PC-3 (cell line): ENCODE data around the gene FAM72C. TPM values are rescaled to one million over a fixed set of nuclear protein-coding genes. Genes with fewer than 3 reads are reported as not detected.
"Not testable (repeated sequence)": the region's sequence is repeated elsewhere in the genome, so short reads cannot be mapped to it uniquely, and the experiment has no call there.

Experiments
- ATAC-seq: fragments of 200-7000 bp; cut with Tn5 transposase; 2 replicates; pipeline ENCODE4 v1.9.1; 2020; ENCODE audit warnings: mild to moderate bottlenecking, moderate library complexity
- BruUV-seq: library from RNA; stranded (reverse); fragments of 400-500 nt; replicated peaks from 2 replicates; lab custom pipeline; 2021; lab: Mats Ljungman, UMichigan
- CTCF ChIA-PET: fragments of 300-600 bp; sonication (Branson Sonifier 250); formaldehyde crosslinking; loops from one replicate; lab custom pipeline; 2022; ENCODE audit warnings: antibody characterized with exemption; lab: Charles Lee
- POLR2A ChIA-PET: fragments of 300-600 bp; sonication (Branson Sonifier 250); formaldehyde crosslinking; loops from one replicate; lab custom pipeline; 2022; ENCODE audit warnings: antibody characterized with exemption; ENCODE audit not compliant: unreplicated experiment; lab: Charles Lee
- DNase-seq: peaks from one replicate; pipeline ENCODE4 v3.0.0-alpha.2; 2015
- H2AFZ ChIP-seq: fragments of 300-600 bp; sonication (generic); 2 replicates; pipeline ENCODE4 v1.6.0; 2016; ENCODE audit warnings: antibody characterized with exemption, low read length
- H3F3A ChIP-seq: fragments of 300-600 bp; sonication (generic); one replicate; pipeline ENCODE4 v1.6.0; 2017; ENCODE audit warnings: antibody characterized with exemption, low read length, control low read depth, mild to moderate bottlenecking; ENCODE audit not compliant: unreplicated experiment
- H3K27ac ChIP-seq: fragments of 300-600 bp; sonication (generic); 2 replicates; pipeline ENCODE4 v1.5.1; 2016; ENCODE audit warnings: mild to moderate bottlenecking, low read length
- H3K27me3 ChIP-seq: fragments of 300-600 bp; sonication (generic); 2 replicates; pipeline ENCODE4 v1.6.1; 2016; ENCODE audit warnings: low read length, mixed read lengths
- H3K36me3 ChIP-seq: fragments of 300-600 bp; sonication (generic); 2 replicates; pipeline ENCODE4 v1.6.1; 2016; ENCODE audit warnings: low read depth, mixed run types, low read length, mixed read lengths
- H3K4me1 ChIP-seq: fragments of 300-600 bp; sonication (generic); 2 replicates; pipeline ENCODE4 v1.5.1; 2016; ENCODE audit warnings: low read length; ENCODE audit not compliant: insufficient read depth
- H3K4me2 ChIP-seq: fragments of 300-600 bp; sonication (generic); 2 replicates; pipeline ENCODE4 v1.6.0; 2016; ENCODE audit warnings: low read length
- H3K4me3 ChIP-seq: fragments of 300-600 bp; sonication (generic); 2 replicates; pipeline ENCODE4 v1.5.1; 2016; ENCODE audit warnings: mild to moderate bottlenecking, low read length, mixed read lengths
- H3K79me2 ChIP-seq: fragments of 300-600 bp; sonication (generic); 2 replicates; pipeline ENCODE4 v1.6.1; 2017; ENCODE audit warnings: low read length, mixed read lengths
- H3K9ac ChIP-seq: fragments of 300-600 bp; sonication (generic); 2 replicates; pipeline ENCODE4 v1.6.0; 2016; ENCODE audit warnings: mild to moderate bottlenecking, low read length
- H3K9me2 ChIP-seq: fragments of 300-600 bp; sonication (generic); replicated peaks from 2 replicates; pipeline ENCODE4 v1.6.1; 2016; ENCODE audit warnings: mixed run types, low read length, mixed read lengths
- H3K9me3 ChIP-seq: fragments of 300-600 bp; sonication (generic); 2 replicates; pipeline ENCODE4 v1.6.1; 2016; ENCODE audit warnings: low read length, mixed read lengths
- H4K20me1 ChIP-seq: fragments of 300-600 bp; sonication (generic); 2 replicates; pipeline ENCODE4 v1.6.1; 2016; ENCODE audit warnings: low read length, mixed read lengths
- intact Hi-C: fragments of 100-400 bp; cut with micrococcal nuclease; formaldehyde crosslinking; loops from 2 replicates; pipeline ENCODE4 v1.9.0; 2023
- total RNA-seq: library from RNA; depleted of rRNA; stranded (reverse); fragments of >200 nt; gene quantifications from 2 replicates; pipeline ENCODE4 v1.2.3, GENCODE V29; 2014

The FAM72C gene
- total RNA-seq, 1 experiment from 2014 or later = 4.3 TPM

GRCh38 chr1:144012168-144012733 is 40.5 kb upstream of the FAM72C start:
- POLR2A ChIA-PET, H3K27ac ChIP-seq, BruUV-seq, H3K36me3 ChIP-seq, H3K9me3 ChIP-seq, intact Hi-C loops, H3K9ac ChIP-seq, H3K4me2 ChIP-seq, H3K27me3 ChIP-seq, ATAC-seq, DNase-seq, H3K79me2 ChIP-seq, CTCF ChIA-PET, H3K4me1 ChIP-seq, H3F3A ChIP-seq, H2AFZ ChIP-seq, H3K4me3 ChIP-seq, H3K9me2 ChIP-seq, H4K20me1 ChIP-seq: not testable (repeated sequence)

GRCh38 chr1:144009410-144009809 is 37.6 kb upstream of the FAM72C start:
- H3K9ac ChIP-seq, H3F3A ChIP-seq, H4K20me1 ChIP-seq, DNase-seq, H3K4me1 ChIP-seq, H3K4me2 ChIP-seq, intact Hi-C loops, POLR2A ChIA-PET, ATAC-seq, CTCF ChIA-PET, H2AFZ ChIP-seq, H3K36me3 ChIP-seq, H3K79me2 ChIP-seq, H3K9me2 ChIP-seq, H3K27ac ChIP-seq, H3K9me3 ChIP-seq, H3K4me3 ChIP-seq, H3K27me3 ChIP-seq, BruUV-seq: not testable (repeated sequence)

GRCh38 chr1:144004259-144004658 is 32.5 kb upstream of the FAM72C start:
- not testable (repeated sequence) for BruUV-seq, H3K9ac ChIP-seq

GRCh38 chr1:144003306-144004029 is 31.7 kb upstream of the FAM72C start:
- intact Hi-C loops, H3K9me2 ChIP-seq, CTCF ChIA-PET, H3K9ac ChIP-seq, H3K4me1 ChIP-seq, POLR2A ChIA-PET, H3F3A ChIP-seq, ATAC-seq, H3K27ac ChIP-seq, H3K27me3 ChIP-seq, H3K4me2 ChIP-seq, H3K4me3 ChIP-seq, H2AFZ ChIP-seq, DNase-seq, BruUV-seq, H3K36me3 ChIP-seq, H3K9me3 ChIP-seq, H3K79me2 ChIP-seq, H4K20me1 ChIP-seq: not testable (repeated sequence)

More at GRCh38 chr1:144004259-144004658, 32.5 kb upstream of the FAM72C start:
- H2AFZ ChIP-seq, H3K27ac ChIP-seq, H3K27me3 ChIP-seq, ATAC-seq, H3K4me2 ChIP-seq, H3K36me3 ChIP-seq, DNase-seq, H3K9me3 ChIP-seq, POLR2A ChIA-PET, H3K4me3 ChIP-seq, intact Hi-C loops, CTCF ChIA-PET, H4K20me1 ChIP-seq, H3K79me2 ChIP-seq, H3K4me1 ChIP-seq, H3K9me2 ChIP-seq, H3F3A ChIP-seq: not testable (repeated sequence)

GRCh38 chr1:144002141-144002881 is 30.5 kb upstream of the FAM72C start:
- H3K4me1 ChIP-seq, BruUV-seq, H3K4me2 ChIP-seq, POLR2A ChIA-PET, H4K20me1 ChIP-seq, H3K4me3 ChIP-seq, H3K79me2 ChIP-seq, H3K9ac ChIP-seq, intact Hi-C loops, H3K36me3 ChIP-seq, CTCF ChIA-PET, H3F3A ChIP-seq, H3K9me3 ChIP-seq, H3K27me3 ChIP-seq, H3K27ac ChIP-seq, H2AFZ ChIP-seq, H3K9me2 ChIP-seq: not testable (repeated sequence)
- DNase-seq (peak; percentile 0), ATAC-seq (peak; percentile 69)

GRCh38 chr1:144001077-144001476 is 29.3 kb upstream of the FAM72C start:
- H2AFZ ChIP-seq, ATAC-seq, BruUV-seq, CTCF ChIA-PET, H3K9ac ChIP-seq, H3K4me2 ChIP-seq, H3K27ac ChIP-seq, H3F3A ChIP-seq, H3K27me3 ChIP-seq, H4K20me1 ChIP-seq, H3K79me2 ChIP-seq, DNase-seq, H3K4me3 ChIP-seq, H3K36me3 ChIP-seq, H3K4me1 ChIP-seq, intact Hi-C loops, POLR2A ChIA-PET, H3K9me2 ChIP-seq, H3K9me3 ChIP-seq: not testable (repeated sequence)
